GM19467 (cell line): ENCODE data around the gene HSPG2.
"Not testable (repeated sequence)": the region's sequence is repeated elsewhere in the genome, so short reads cannot be mapped to it uniquely, and the experiment has no call there.

Experiments
- ATAC-seq: cut with Tn5 transposase; IDR thresholded peaks from one replicate; pipeline ENCODE4 v1.9.1; 2021; ENCODE audit warnings: mild to moderate bottlenecking, moderate library complexity; ENCODE audit not compliant: unreplicated experiment

Gene HSPG2

GRCh38 chr1:21813542-21813941 lies 123.6 kb downstream of the HSPG2 start:
- ATAC-seq: no peak

GRCh38 chr1:21811875-21812305 lies 125.2 kb downstream of the HSPG2 start, which contains the start of gene LDLRAD2:
LDLRAD2 (plus strand) TSS chr1:21812265; CDS start chr1:21812452, 187 bp downstream.
- ATAC-seq: no peak

GRCh38 chr1:21804536-21804935 lies 132.6 kb downstream of the HSPG2 start:
- ATAC-seq: no peak

DNA sequence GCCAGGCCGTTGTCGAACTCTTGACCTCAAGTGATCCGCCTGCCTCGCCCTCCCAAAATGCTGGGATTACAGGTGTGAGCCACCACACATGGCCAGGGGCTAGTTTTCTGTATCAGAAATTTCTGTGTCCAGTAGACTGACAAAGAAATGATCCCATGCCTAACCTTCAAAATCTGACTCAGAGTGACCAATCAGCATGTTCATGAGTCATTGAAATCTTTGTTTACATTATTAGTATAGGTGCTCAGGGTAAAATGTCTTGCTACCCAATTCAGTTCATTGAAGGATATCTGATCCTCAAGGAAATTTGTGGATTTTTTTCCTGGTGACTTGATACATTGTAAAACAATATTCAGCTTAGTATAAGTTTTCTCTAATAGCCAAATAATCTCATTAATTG lies 136.0 kb downstream of the HSPG2 start:
- no peak for ATAC-seq

GRCh38 chr1:21799730-21800129 lies 137.4 kb downstream of the HSPG2 start:
- no peak for ATAC-seq

- ATAC-seq: no peak
Observed at GRCh38 chr1:21795075-21795474, 142.0 kb downstream of the HSPG2 start.

DNA sequence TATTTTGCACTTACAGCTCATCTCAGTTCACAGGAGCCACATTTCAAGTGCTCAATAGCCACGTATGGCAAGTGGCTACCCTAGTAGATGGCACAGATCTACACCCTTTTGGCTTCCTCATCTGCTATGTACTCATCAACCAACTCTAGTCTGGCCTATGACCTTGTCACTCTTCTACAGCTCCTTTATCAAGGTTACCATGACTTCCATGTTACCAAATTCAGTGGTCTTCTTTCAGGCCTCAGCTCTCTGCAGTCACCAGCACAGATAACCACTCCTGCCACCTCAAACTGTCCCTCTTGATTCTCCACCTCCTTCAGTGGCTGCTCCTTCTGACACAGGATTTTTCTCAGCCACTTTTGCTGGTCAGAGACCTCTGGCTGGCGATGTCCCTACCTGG lies 142.5 kb downstream of the HSPG2 start:
- no peak for ATAC-seq

DNA sequence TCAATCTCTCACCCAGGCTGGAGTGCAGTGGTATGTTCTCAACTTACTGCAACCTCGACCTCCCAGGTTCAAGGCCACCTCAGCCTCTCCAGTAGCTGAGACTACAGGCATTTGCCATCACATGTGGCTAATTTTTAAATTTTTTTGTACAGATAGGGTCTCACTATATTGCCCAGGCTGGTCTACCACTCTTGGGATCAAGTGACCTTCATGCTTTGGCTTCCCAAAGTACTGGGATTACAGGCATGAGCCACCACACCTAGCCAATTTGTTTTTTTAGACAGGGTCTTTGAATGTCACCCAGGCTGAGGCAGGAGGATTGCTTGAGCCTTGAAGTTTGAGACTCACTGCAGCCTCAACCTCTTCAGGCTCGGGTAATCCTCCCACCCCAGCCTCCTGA lies 144.0 kb downstream of the HSPG2 start:
- no peak for ATAC-seq

DNA sequence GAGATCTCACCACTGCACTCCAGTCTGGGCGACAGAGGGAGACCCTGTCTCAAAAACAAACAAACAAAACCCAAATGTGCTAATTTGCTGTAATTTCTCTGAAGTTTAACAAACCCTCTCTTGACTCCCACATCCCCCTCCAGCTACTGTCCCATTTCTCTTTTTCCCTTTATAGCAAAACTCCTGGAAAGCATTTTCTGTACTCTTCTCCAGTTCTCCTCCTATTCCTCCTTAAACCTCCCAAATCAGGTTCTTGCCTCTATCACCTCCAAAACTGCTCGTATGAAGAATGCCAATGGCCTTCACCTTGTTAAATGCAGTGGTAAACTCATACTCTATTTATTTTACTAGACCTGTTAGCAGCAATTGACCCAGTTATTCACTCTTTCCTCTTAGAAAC lies 150.5 kb downstream of the HSPG2 start:
- no peak for ATAC-seq

DNA sequence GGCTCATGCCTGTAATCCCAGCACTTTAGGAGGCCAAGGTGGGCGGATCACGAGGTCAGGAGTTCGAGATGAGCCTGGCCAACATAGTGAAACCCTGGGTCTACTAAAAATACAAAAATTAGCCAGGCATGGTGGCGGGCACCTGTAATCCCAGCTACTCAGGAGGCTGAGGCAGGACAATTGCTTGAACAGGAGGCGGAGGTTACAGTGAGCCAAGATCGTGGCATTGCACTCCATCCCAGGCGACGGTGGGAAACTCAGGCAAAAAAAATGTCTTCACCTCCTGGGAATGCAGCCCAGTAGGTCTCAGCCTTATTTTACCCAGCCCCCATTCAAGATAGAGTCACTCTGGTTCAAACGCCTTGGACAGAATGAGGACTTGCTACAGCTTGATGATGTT lies 151.3 kb downstream of the HSPG2 start:
- not testable (repeated sequence) for ATAC-seq

DNA sequence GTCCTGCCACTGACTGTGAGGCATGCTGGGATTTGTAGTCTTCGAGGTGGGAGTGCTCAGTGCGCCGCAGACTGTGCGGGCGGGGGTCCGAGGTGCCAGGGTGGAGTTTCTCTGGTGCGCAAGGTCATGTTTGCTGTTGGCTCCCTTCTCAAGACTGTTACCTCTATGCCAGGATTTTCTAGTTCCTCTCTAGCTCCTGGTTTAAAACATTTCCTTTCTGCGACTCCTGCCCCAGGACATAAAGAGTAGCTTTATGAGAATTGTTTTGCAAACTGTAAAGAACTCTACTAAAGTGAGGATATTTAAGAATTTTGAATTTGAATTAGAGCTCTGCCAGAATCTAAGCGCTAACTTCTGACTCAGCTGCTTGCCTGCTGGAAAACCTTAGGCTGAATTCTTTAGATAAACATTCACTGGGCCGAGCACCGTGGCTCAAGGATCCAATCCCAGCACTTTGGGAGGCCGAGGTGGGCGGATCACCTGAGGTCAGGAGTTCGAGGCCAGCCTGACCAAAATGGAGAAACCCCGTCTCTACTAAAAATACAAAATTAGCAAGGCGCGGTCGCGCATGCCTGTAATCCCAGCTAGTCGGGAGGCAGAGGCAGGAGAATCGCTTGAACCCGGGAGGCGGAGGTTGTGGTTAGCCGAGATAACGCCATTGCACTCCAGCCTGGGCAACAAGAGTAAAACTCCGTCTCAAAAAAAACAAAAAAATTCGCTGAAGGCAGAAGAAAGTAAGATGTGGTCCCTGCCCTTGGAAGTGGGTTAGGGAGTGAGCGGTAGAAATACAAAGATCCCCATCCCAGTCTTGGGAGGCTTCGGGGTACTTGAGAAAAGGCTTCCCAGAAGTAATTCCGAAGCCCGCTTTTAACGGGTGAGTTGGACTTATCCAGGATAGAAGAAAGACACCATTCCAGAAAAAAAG lies 153.2 kb downstream of the HSPG2 start:
- peak; percentile 58 for ATAC-seq

GRCh38 chr1:21782868-21783678 lies 154.0 kb downstream of the HSPG2 start, which contains the start of gene USP48:
USP48 (minus strand) TSS chr1:21783149; CDS start chr1:21782957, 192 bp downstream.
- ATAC-seq: peak; percentile 62

GRCh38 chr1:21782349-21782867 lies 154.7 kb downstream of the HSPG2 start:
- ATAC-seq: peak; percentile 9

GRCh38 chr1:21781815-21782348 lies 155.2 kb downstream of the HSPG2 start:
- ATAC-seq: peak; percentile 12

DNA sequence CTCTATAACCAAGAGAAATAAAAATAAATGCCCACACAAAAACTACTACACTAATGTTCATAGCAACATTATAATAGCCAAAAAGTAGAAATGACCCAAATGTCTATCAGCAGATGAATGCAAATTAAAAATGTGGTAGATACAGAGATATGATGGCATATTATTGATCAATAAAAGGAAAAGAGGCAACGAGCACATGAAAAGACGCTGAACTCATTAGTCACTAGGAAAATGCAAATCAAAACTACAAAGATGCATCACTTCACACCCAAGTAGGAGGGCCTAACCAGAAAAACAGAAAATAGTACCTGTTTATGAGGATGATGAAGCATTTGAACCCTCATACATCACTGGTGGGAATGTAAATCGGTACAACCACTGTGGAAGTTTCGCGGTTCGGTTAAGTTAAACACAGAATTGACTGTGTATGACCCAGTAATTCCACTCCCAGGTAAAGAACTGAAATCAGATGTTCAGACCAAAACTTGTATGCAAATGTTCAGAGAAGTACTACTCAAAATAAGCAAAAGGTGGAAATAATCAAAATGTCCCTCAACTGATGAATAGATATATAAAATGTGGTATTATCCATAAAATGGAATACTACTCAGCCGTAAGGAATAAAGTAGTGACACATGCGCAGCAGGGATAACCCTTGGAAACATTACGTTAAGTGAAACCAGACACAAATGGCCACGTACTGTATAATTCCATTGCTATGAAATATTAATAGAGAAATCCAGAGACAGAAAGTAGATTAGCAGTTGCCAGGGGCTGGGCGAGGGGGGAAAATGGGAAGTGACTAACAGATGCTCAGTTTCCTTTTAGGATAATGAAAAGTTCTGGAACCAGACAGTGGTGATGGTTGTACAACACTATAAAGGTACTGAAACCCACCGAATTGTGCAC lies 157.2 kb downstream of the HSPG2 start:
- no peak for ATAC-seq

- no peak for ATAC-seq
Observed at GRCh38 chr1:21778405-21778727, 158.7 kb downstream of the HSPG2 start.

- ATAC-seq: not testable (repeated sequence)
Observed at GRCh38 chr1:21776925-21777324, 160.2 kb downstream of the HSPG2 start.

DNA sequence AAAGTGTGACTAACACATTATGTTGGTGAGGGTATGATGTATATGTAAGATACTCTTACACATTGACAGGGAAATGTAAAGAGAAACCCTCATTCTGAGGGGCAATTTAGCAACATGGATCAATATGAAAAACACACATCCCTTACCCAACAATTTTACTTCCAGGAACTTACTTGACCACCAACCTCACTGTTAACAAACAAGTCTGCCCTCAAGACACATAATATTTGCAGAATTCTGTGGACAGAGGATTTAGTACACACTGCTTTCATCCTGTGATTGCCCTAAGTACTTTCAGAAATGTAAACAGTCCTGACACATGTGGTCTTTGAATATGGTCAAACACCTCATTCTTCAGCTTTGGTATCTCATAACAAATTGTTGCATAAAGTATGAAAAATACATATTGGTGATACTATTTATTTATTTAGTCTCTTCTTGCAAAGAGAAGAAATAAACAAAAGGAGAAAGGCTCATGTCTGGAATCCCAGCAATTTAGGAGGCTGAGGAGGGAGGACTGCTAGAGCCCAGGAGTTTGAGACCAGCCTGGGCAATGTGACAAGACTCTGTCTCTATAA lies 161.0 kb downstream of the HSPG2 start:
- ATAC-seq: no peak

- ATAC-seq: no peak
Observed at GRCh38 chr1:21775550-21775914, 161.6 kb downstream of the HSPG2 start.
